ENCODE results near the gene RPUSD2.

- TF ChIP-seq POLR2A (IDR thresholded peaks at IDR 0.05): no peak
- no peak for TF ChIP-seq CTCF (IDR thresholded peaks at IDR 0.05)
Observed at GRCh38 chr15:40582726-40583246, 13.7 kb downstream of the RPUSD2 start.
